Fibroblast of lung (primary cell): ENCODE measurements around the gene FAM131B. TPM values are rescaled to one million over a fixed set of nuclear protein-coding genes. Genes with fewer than 3 reads are reported as not detected.

ENCODE experiments used
- DNase-seq, 2 donors: peaks; one replicate each; pipeline versions ENCODE4 v3.0.0 to v3.0.0-alpha.2; 2010; ENCODE audit warnings: low read depth in 2 of 2
- H2AFZ ChIP-seq: 2 replicates; pipeline ENCODE4 v1.5.1; 2012; ENCODE audit warnings: low read length, control low read depth, inconsistent platforms
- H3K27ac ChIP-seq: 2 replicates; pipeline ENCODE4 v1.5.1; 2011; ENCODE audit warnings: low read length, control low read depth; ENCODE audit not compliant: insufficient read depth
- H3K27me3 ChIP-seq: 2 replicates; pipeline ENCODE4 v1.5.1; 2011; ENCODE audit warnings: mild to moderate bottlenecking, low read length; ENCODE audit not compliant: control insufficient read depth, insufficient read depth
- H3K36me3 ChIP-seq: 2 replicates; pipeline ENCODE4 v1.5.1; 2011; ENCODE audit warnings: low read length; ENCODE audit not compliant: control insufficient read depth, insufficient read depth
- H3K4me1 ChIP-seq: 2 replicates; pipeline ENCODE4 v1.5.1; 2011; ENCODE audit warnings: low read length; ENCODE audit not compliant: control insufficient read depth, insufficient read depth; ENCODE audit errors: extremely low read depth
- H3K4me2 ChIP-seq: 2 replicates; pipeline ENCODE4 v1.5.1; 2011; ENCODE audit warnings: low read length, control low read depth; ENCODE audit not compliant: insufficient read depth; ENCODE audit errors: extremely low read depth
- H3K4me3 ChIP-seq, 4 experiments: fragments of 200-600 bp in 1 of 4; sonication (generic) in 1 of 4; replicated peaks in 1 of 4; 2 replicates each; pipeline ENCODE4 v1.5.1; 2011 to 2016; ENCODE audit warnings: low read length in 4 of 4, low read depth in 3 of 4, mild to moderate bottlenecking in 3 of 4, control low read depth in 2 of 4, inconsistent platforms in 1 of 4, mixed read lengths in 1 of 4; ENCODE audit not compliant: insufficient read depth in 1 of 4; ENCODE audit errors: control extremely low read depth in 1 of 4
- H3K79me2 ChIP-seq: 2 replicates; pipeline ENCODE4 v1.5.1; 2012; ENCODE audit warnings: mild to moderate bottlenecking, low read length, inconsistent platforms; ENCODE audit not compliant: control insufficient read depth, insufficient read depth
- H3K9ac ChIP-seq: 2 replicates; pipeline ENCODE4 v1.5.1; 2011; ENCODE audit warnings: mild to moderate bottlenecking, low read length, control low read depth; ENCODE audit not compliant: insufficient read depth
- H3K9me3 ChIP-seq: 2 replicates; pipeline ENCODE4 v1.5.1; 2012; ENCODE audit warnings: low read depth, low read length; ENCODE audit not compliant: control insufficient read depth, insufficient read depth
- H4K20me1 ChIP-seq: 2 replicates; pipeline ENCODE4 v1.5.1; 2011; ENCODE audit warnings: low read length; ENCODE audit not compliant: control insufficient read depth, insufficient read depth; ENCODE audit errors: extremely low read depth
- CTCF ChIP-seq, 2 donors: IDR thresholded peaks in 1 of 2; conservative IDR thresholded peaks in 1 of 2; 1 replicate in 1 of 2; 2 replicates in 1 of 2; pipeline ENCODE4 v1.5.1; 2011 to 2012; ENCODE audit warnings: low read length in 2 of 2, control low read depth in 1 of 2, inconsistent platforms in 1 of 2, low read depth in 1 of 2, mild to moderate bottlenecking in 1 of 2
- EZH2 ChIP-seq: IDR thresholded peaks from 2 replicates; pipeline ENCODE4 v1.5.1; 2012; ENCODE audit warnings: low read length, control low read depth, mild to moderate bottlenecking; ENCODE audit errors: missing control alignments
- polyA plus RNA-seq, 2 donors: library from polyadenylated mRNA; depleted of rRNA in 1 of 2; stranded (reverse) in 1 of 2; unstranded in 1 of 2; fragments of >200 nt; gene quantifications; 2 replicates each; pipeline ENCODE4 v1.2.1, GENCODE V29; 2011 to 2012; ENCODE audit warnings: missing spikeins in 1 of 2
- total RNA-seq: library from RNA; depleted of rRNA; stranded (reverse); fragments of >200 nt; gene quantifications from 2 replicates; pipeline ENCODE4 v1.2.1, GENCODE V29; 2014

The FAM131B gene
- total and polyA plus RNA-seq, 2 donors (not counting 1 experiment from before 2014, with no cell fraction given), result 2.0 to 3.8 TPM

GRCh38 chr7:143351574-143351973, 10.9 kb downstream of the FAM131B start:
- no peak for DNase-seq
- TF ChIP-seq CTCF (conservative IDR thresholded peaks at IDR 0.05 in 1 of 2, IDR thresholded peaks at IDR 0.05 in 1 of 2; ENCODE audit: low read depth in 1 of 2, low read length in 2 of 2) (no peak), EZH2 (no peak)
- Histone ChIP-seq H3K27ac (no peak overlapping the region), H4K20me1 (no peaks in the 10 kb centered on the region), H3K36me3 (no peaks in the 10 kb centered on the region), H3K79me2 (no peaks in the 10 kb centered on the region), H3K9ac (no peak overlapping the region), H3K4me3 (no peak overlapping the region), H3K4me1 (no peaks in the 10 kb centered on the region), H3K27me3 (peaks cover 30% of the 10 kb centered on the region), H3K9me3 (no peaks in the 10 kb centered on the region), H2AFZ (no peak overlapping the region), H3K4me2 (no peak overlapping the region)

GRCh38 chr7:143351060-143351459, 11.5 kb downstream of the FAM131B start:
- Histone ChIP-seq H3K27me3 (peaks cover 30% of the 10 kb centered on the region), H3K9me3 (no peaks in the 10 kb centered on the region), H3K79me2 (no peaks in the 10 kb centered on the region), H3K9ac (no peak overlapping the region), H3K4me2 (no peak overlapping the region), H3K4me1 (no peaks in the 10 kb centered on the region), H3K27ac (no peak overlapping the region), H4K20me1 (no peaks in the 10 kb centered on the region), H3K4me3 (no peak overlapping the region), H3K36me3 (no peaks in the 10 kb centered on the region), H2AFZ (no peak overlapping the region)
- TF ChIP-seq EZH2 (no peak), CTCF (conservative IDR thresholded peaks at IDR 0.05 in 1 of 2, IDR thresholded peaks at IDR 0.05 in 1 of 2; ENCODE audit: low read depth in 1 of 2, low read length in 2 of 2) (no peak)
- peak in 1 of 2 donors; percentile 18 for DNase-seq

- H3K9ac ChIP-seq, result no peak overlapping the region
- H3K36me3 ChIP-seq, result no peaks in the 10 kb centered on the region
- no peaks in the 10 kb centered on the region for H3K79me2 ChIP-seq
- H2AFZ ChIP-seq, result no peak overlapping the region
- H3K9me3 ChIP-seq, result no peaks in the 10 kb centered on the region
- H3K4me2 ChIP-seq, result no peak overlapping the region
- peaks cover 27% of the 10 kb centered on the region for H3K27me3 ChIP-seq
- TF ChIP-seq EZH2 (no peak), CTCF (conservative IDR thresholded peaks at IDR 0.05 in 1 of 2, IDR thresholded peaks at IDR 0.05 in 1 of 2; ENCODE audit: low read depth in 1 of 2, low read length in 2 of 2) (no peak)
- no peak for DNase-seq
- H3K4me1 ChIP-seq, result no peaks in the 10 kb centered on the region
- H4K20me1 ChIP-seq, result no peaks in the 10 kb centered on the region
- H3K27ac ChIP-seq, result no peak overlapping the region
- H3K4me3 ChIP-seq, result no peak overlapping the region
Observed at GRCh38 chr7:143347950-143348349, 14.6 kb downstream of the FAM131B start.
